AG04449 (cell line): ENCODE results near the gene FOXI2.

Experiments used
- CTCF ChIA-PET: fragments of 350-600 bp; formaldehyde crosslinking; extraction: SDS; loops from one replicate; lab custom pipeline; 2021; ENCODE audit warnings: antibody characterized with exemption; lab: Yijun Ruan, JAX
- POLR2A ChIA-PET: fragments of 400-600, 350-600 bp; formaldehyde crosslinking; extraction: SDS; loops from one replicate; lab custom pipeline; 2020; ENCODE audit warnings: antibody characterized with exemption, inconsistent platforms; lab: Yijun Ruan, JAX
- DNase-seq: peaks from one replicate; pipeline ENCODE4 v3.0.0-alpha.2; 2010; ENCODE audit warnings: low read depth, low spot score
- H3K4me3 ChIP-seq: 2 replicates; pipeline ENCODE4 v1.5.1; 2011; ENCODE audit warnings: low read depth, mild to moderate bottlenecking, control low read depth, low read length
- TF ChIP-seq, protein P1 (sequence below): IDR thresholded peaks from one replicate; pipeline ENCODE4 v1.5.1; 2011; ENCODE audit warnings: mild to moderate bottlenecking, moderate library complexity, low read length, control low read depth, inconsistent platforms; ENCODE audit not compliant: insufficient read depth; ENCODE audit errors: missing control alignments

Gene FOXI2

DNA sequence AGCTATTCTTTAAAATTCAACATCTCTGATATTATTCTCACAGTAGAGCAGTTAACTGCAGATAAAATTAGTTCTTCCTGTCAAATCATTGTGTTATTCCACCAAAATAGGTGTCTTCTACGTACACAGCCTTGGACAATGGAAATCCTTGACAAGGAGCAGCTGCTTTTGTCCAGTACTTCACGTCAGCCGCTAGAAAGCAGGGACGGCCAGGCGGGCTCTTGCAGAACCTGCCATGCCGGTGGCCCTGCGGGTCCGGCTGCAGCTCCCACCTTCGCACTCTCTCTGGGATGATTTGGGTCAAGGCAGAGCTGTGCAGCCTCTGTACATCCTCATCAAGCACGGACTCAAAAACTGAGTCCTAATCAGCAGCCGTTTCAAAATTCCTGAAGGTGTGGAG is 2.2 kb upstream of the FOXI2 start:
- TF ChIP-seq, protein P1, sequence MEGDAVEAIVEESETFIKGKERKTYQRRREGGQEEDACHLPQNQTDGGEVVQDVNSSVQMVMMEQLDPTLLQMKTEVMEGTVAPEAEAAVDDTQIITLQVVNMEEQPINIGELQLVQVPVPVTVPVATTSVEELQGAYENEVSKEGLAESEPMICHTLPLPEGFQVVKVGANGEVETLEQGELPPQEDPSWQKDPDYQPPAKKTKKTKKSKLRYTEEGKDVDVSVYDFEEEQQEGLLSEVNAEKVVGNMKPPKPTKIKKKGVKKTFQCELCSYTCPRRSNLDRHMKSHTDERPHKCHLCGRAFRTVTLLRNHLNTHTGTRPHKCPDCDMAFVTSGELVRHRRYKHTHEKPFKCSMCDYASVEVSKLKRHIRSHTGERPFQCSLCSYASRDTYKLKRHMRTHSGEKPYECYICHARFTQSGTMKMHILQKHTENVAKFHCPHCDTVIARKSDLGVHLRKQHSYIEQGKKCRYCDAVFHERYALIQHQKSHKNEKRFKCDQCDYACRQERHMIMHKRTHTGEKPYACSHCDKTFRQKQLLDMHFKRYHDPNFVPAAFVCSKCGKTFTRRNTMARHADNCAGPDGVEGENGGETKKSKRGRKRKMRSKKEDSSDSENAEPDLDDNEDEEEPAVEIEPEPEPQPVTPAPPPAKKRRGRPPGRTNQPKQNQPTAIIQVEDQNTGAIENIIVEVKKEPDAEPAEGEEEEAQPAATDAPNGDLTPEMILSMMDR, result no peak
- H3K4me3 ChIP-seq, result no peak overlapping the region
- ChIA-PET CTCF (no interaction called here), POLR2A (no interaction called here)
- DNase-seq, result no peak

DNA sequence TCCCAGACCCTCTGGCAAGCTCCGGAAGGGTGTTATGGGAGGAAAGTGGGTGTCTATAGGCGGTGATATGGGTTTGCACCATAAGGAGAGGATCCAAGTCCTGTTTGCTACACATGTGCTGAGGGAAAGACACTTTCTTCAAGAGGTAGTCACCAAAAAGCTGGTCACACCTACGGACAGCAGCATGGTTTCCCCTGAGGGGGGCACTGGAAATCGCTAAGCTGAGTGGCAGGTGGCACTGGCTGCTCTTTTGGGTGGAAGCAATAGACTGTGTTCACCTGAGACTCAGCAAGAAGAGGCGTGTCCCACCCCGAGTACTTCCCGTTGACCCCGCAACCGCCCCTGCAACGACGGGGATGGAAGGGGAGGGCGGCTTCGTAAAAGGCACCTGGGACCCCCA is 1.8 kb upstream of the FOXI2 start:
- POLR2A ChIA-PET, result no interaction called here
- TF ChIP-seq, protein P1, result no peak
- H3K4me3 ChIP-seq, result no peak overlapping the region
- CTCF ChIA-PET, result no interaction called here
- no peak for DNase-seq

DNA sequence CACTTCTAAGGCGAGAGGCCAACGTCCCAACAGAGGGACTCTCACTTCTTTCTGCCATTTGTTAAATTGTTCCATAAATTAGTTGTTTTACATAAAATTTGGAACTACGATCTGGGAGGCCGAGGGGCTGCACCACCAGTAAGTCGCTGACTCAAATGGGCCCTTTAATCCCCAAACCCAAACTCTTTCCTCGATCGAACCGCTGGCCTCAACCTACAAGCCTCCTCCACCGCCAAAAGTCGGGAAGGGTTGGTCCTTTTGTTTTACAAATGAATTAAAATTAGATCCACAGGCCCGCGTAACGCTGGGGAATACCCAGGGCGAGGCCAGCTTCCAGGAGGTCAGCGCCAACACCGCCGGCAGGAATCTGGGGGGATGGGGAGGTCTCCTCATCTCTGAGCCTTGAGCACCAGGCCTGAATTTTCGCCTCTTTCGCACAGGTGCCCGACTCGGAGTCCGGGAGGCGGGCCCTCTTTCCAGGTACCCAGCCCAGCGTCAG is 1.2 kb upstream of the FOXI2 start:
- TF ChIP-seq, protein P1, result no peak
- POLR2A ChIA-PET, result no interaction called here
- no peak overlapping the region for H3K4me3 ChIP-seq
- DNase-seq, result no peak
- CTCF ChIA-PET, result no interaction called here

DNA sequence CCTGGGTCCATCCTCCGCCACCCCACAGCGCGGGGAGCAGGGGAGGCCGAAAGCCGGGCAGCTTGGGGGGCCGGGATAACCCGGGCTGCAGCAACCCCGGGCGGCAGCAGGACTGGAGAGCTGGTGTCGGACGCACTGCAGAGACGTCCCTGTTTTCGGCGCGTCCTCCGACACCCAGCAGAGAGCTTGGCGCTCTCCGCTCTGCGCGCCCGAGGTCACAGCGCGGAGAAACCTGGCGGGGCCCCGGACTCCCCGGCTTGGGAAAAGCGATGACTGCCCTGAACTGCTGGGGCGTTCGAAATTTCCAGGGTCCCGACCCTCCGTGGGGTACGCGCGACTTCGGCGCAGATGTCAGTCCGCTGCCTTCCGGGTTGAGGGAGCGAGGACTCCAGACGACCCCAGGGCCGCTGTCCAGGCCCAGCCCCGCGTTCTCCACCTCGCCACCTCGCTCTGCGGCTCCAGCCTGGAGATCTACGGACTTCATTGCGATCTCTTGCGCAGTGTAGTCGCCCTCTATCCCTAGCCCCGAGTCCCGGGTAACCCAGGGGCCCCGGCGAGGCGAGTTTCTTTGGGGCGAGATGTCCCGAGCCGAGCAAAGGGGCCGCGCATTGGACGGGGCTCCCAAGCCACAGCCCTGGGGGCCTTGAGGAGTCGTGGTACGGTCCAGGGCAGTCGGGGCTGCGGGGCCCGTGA is 617 bp upstream of the FOXI2 start:
- no peak for DNase-seq
- TF ChIP-seq, protein P1, result no peak
- POLR2A ChIA-PET, result no interaction called here
- CTCF ChIA-PET, result no interaction called here
- H3K4me3 ChIP-seq, result no peak overlapping the region

DNA sequence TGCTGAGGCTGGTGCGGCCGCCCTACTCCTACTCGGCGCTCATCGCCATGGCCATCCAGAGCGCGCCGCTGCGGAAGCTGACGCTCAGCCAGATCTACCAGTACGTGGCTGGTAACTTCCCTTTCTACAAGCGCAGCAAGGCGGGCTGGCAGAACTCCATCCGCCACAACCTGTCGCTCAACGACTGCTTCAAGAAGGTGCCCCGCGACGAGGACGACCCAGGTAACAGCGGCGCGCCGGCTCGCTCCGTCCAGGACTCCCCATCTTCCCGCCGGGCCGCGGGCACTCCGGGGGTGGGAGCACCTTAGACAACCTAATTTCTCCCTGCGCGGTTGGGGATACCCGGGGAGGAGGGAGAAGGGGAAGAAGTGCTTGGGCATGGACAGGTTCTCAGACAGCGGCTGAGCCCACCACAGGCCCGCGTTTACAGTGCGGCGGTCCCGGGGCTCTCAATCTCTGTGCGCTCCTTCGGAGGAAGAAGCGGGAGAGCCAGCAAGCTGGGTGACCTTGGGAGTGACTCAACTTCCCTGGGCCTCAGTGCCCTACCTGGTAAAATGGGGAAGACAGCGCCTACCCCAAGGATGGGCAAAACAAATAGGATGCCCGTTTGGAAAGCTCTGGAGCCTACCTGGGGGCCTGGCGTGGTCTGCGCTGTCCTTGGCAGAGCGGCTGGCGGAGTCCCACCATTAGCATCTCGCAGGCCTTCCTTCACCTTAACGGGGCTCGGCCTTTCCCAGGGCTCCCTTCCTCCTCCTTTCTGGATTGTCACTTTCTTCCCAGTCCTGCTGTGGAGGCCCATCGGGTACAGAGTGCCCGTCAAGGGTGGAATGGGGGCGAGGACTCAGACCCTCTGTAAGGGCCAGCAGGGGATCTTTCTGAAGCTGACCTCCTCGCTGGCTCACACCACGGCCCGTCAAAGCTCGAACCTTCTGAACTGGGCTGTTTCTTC is 852 bp downstream of the FOXI2 start:
- ChIA-PET POLR2A (no interaction called here), CTCF (no interaction called here)
- no peak for DNase-seq

More for the DNA sequence above, 852 bp downstream of the FOXI2 start:
- TF ChIP-seq, protein P1, result no peak
- no peak overlapping the region for H3K4me3 ChIP-seq
